Limb (tissue), 2 donors: ENCODE data around the gene SDHB.

Experiments used
- DNase-seq, 2 donors: peaks; one replicate each; pipeline ENCODE4 v3.0.0-alpha.2; 2016; ENCODE audit errors: extremely low spot score in 2 of 2

SDHB gene

DNA sequence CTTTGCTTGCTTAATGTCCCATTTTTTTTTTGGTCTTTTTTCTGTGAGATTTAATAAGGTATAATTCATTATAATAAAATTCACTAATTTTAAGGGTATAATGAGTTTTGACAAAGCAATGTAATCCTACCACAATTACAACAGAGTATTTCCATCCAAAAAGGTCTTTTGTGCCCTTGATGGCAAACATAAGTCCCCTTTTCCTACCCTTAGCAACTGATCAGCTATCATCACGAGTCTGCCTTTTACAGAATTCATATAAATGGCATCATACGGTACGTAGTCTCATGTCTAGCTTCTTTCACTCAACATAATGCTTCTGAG is 7.5 kb downstream of the SDHB start:
- DNase-seq = no peak

DNA sequence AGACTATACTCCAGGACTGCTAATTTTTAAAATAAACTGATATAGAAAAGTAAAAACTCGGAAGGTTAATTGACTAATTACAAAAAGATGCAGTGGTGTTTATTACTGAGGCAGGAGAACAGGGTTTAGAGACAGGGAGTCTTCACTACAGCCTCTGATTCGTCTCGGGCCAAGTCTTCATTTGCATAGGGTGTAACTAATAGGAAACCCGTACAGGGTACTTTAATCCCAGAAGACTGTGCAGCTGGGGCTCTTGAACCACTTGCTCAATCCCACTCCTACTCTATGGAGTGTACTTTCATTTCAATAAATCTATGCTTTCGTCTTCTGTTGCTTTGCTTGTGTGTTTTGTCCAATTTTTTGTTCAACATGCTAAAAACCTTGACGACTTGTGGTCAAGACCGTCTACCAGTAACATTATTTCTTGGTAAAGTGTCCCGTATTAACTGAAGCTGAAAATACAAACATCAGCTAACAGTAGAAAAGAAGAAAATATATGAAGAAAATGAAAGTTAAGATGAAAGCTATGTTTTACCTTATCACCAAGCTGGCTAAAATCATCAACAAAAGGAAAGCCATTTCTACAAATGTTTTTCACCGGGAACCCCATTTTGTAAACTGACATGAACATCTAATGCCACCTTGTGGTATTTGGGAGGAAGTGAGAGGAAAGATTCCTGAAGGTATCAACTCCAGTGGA is 8.0 kb downstream of the SDHB start:
- DNase-seq = peak in 1 of 2 donors; percentile 72

DNA sequence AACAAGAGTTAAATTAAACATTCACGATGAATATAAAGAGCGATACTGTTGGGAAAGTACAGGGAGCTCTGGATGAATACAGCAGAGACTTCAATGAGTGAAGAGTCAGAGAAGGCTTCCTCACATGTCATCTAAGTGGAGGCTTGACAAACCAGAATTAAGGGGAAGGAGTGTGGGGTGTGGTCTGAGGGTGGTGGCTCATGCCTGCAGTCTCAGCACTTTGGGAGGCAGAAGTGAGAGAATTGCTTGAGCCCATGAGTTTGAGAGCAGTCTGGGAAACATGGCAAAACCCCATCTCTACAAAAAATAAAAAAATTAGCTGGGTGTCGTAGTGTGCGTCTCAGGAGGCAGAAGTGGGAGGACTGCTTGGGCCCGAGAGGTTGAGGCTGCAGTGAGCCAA is 8.7 kb downstream of the SDHB start:
- DNase-seq = no peak

DNA sequence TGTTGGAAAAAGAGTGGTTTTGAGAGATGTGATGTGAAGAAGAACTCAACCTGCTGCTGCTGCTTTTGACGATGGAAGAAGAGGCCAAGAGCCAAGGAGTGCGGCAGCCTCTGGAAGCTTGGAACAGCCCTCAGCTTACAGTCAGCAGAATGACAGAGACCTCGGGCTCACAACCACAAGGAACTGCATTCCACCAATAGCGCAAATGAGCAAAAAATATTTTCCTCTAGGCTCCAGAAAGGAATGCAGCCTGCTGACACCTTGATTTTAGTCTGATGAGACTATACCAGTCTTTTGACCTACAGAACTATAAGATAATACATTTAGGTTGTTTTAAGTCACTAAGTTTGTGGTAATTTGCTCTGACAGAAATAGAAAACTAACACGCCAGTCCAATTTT is 10.2 kb downstream of the SDHB start:
- DNase-seq = no peak

DNA sequence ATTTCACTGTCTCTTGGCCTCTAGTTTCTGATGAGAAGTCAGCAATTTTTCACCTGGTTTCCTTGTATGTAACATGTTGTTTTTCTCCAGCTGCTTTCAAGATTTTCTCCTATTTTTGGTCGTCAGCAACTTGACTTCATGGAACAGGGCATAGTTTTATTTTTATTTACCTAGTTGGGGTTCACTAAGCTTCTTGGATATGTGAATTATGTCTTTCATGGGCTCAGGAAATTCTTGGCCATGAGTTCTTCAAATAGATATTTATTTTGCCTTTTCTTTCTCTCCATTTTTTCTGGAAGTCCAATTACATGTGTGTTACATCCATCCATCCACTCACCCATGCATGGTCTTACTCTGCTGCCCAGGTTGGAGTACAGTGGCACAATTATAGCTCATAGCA is 13.7 kb downstream of the SDHB start:
- DNase-seq = no peak

DNA sequence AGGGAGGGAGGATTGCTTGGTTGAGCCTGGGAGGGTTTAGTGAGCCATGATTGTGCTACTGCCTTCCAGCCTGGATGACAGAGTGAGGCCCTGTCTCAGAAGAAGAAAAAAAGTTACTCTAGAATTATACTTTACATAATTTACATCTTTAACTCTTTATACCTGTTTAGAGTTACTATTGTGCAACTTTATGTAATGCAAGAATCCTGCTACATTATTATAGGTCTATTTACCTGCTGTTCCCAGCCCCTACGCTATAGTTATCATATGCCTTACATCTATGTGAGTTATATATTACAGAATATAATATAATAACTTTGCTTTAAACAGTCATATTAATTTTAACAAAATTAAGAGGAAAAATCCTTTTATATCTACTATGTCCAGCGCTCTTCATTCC is 14.3 kb downstream of the SDHB start:
- DNase-seq = no peak

DNA sequence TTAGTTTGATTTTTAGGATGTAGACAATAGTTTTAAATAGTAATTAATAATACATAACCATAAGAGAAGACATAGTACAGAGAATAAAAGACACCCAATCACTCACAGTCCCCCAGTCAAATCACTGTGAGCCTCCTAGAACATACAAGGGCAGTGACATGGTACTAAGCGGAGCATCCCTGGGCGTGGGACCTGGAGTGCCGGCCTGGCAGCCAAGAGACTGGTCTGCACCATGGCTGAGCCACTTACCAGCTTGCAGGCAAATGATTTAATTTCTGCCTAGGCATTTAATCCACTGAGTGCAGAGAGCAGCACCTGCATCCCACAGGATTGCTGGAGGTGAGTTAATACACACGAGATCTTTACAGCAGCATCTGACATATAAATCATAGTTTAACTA is 20.4 kb downstream of the SDHB start:
- DNase-seq = no peak

DNA sequence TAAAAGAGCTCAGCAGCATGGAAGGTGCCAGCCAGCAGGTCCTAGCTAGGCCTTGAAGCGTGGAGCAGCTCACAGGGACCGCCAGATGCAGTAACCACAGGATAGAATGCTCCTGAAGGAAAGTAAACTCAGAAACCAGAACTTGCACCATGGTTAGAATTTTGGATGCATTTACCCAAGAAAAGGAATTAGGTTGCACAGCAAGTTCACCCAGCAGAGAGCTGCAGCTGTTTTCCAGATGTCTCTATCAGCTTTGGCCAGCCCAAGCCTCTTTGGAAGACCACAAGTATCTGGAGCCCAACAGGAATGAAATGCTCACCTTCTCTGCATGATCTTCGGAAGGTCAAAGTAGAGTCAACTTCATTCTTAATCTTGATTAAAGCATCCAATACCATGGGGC is 21.1 kb downstream of the SDHB start:
- DNase-seq = no peak

DNA sequence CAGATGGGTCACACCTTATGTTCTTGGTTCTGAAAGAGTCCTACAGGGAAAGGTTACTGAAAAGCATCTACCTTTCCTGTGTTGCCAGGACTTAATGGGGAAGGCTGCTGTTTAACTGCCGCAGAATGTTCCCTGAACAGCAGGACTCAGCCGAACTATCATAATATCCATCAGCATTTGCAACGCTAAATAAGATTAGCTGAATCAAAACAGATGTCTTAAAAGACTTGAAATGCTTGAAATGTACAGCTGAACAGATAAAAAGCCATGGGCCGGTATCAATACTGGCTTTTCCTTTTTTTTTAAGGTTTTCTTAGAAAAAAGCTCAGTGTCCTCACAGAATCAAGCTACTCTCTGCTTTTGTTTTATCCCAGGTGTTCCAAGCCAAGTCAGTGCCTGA is 22.4 kb downstream of the SDHB start:
- DNase-seq = no peak

DNA sequence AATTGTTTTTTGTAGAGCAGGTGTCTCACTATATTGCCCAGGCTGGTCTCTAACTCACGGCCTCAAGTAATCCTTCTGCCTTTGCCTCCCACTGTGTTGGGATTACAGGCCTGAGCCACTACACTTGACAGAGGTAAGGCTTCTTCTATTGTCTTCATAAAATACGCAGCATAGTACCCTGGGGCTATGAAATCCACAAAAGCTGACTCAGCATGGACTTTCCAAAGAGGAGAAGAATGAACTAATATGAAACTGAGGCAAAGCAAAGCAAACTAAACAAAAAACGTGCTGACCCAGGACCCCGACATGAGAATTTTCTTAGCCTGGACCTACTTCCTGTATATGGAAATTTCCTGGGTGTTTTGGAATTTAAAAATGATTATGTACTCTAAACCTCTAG is 23.6 kb downstream of the SDHB start:
- no peak for DNase-seq

DNA sequence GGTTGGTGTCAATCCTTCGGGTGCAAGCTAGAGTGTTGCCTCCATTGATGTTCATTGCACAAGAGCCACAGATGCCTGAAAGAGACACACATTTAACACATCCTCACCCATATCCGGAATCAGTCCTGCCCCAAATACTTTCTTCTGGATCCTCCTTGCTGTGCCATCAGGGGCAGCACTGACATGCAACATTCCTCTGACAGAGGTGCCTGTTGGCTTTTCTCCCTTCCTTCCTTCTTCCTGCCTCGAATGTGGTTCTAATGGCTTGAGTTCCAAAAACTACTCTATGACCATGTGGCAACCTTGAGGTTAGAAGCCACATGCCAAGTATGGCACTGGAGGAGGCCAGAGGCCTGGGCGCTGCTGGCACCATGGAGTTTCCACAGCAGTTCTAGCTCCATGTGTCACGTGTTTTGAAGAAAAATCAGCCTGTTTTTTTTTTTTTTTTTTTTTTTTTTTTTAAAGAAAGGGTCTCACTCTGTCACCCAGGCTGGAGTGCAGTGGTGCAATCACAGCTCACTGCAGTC is 25.1 kb downstream of the SDHB start:
- DNase-seq = no peak

DNA sequence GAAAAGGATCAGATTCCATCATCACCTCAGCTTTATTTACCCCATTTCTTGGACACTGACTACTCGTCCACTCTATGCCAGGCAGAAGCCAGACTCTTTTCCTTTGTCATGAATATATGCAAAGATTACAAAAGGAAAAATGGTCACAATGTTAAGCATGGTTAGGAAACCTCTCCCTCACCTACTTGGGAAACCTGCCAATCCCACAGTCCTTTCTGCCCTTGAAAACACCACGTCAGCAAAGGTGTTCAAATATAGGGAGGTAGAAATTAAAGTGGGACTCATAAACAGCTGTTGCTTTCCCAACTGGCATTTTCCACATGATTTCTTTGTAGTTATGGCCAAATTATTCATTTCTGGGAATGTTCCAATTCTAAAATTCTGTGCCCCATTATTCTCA is 25.9 kb downstream of the SDHB start:
- no peak for DNase-seq

DNA sequence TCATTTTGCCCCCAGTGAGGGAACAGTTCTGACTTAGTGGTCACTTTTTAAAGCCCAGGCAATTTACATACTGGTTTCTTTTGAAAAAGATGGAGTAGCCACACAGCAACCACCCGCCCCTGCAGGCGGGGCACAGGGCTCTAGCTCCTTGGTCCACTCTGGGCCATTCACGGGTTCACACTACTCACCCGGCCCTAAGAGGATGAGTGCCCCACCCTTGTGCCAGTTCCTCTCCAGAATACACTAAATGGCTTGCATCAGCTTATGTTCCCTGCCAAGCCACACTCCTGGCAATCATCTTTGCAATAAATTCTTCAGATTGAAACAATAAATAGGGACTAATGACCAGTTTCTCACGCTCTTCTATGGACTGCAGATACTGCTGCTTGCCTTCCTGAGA is 26.4 kb downstream of the SDHB start:
- DNase-seq = no peak

DNA sequence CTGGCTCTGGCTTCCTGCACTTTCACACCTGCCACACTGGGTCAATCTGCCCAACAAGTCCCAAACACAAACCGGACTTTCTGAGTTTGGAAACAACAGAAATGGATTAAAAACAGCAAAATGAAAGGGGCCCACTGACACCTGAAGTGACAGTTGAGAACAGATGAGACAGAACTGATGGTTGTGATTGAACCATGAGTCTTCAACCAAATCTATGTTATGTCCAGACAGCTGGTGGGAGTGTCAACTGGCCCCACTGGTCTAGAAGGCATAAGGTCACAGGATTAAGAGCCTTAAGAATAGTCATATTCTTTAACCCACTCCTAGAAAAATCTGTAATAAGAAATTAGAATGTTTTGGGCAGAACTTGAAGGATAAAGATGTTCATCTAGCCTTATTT is 29.1 kb downstream of the SDHB start:
- no peak for DNase-seq

DNA sequence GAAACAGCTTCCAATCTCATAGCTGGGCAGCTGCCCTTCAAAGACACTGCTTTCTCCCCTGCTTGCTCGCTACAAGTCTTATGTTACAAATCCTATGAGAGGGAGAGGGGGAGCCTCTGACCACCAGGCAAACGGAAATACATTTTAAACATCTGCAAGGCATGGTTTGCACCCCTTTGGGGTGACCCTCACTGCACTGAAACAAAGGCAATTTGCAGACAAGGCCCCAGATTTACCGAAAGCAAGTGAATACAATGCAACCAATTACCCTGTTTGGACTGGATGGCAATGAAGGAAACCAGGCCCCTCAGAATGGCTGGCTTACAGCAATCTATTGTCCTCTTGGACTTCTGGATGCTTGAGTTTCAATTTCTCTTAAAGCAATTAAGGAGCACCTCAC is 30.3 kb downstream of the SDHB start:
- no peak for DNase-seq

DNA sequence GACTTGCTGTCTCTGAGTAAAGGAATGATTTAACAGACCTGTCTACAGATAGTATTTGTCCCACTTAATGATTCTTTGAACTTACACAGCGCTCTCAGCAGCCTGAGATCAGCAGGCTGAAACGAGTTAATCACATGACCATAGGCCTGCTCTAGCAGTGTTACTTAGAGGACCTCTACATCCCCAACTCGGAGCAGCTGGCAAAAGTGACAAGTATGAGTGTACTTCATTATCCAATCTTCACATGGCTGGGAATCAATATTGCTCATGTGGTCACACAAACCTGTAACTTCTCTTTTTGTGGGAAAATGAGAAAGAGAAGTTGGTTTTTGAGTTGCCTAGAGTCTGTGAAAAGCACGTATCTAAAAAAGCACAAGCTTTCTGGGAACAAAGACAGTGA is 30.7 kb downstream of the SDHB start:
- DNase-seq = no peak

DNA sequence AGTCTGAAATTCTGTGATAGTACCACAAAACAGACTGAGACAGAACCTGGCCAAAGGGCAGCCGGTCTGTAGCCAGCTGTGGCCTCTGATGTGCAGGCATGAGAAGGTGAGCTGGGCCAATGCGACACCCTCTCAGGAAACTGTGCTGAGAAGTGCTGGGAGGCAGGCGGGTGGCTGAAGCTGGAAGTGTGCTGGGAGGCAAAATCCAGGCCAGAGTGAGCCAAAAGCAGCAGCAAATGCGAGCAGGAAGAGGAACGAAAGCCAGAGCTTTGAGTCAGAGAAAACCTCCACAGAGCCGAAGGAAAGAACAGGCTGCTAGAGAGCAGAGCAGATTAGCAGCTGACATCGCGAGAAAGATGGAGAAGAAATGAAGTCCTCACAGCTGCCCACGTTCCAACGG is 31.9 kb downstream of the SDHB start:
- no peak for DNase-seq

DNA sequence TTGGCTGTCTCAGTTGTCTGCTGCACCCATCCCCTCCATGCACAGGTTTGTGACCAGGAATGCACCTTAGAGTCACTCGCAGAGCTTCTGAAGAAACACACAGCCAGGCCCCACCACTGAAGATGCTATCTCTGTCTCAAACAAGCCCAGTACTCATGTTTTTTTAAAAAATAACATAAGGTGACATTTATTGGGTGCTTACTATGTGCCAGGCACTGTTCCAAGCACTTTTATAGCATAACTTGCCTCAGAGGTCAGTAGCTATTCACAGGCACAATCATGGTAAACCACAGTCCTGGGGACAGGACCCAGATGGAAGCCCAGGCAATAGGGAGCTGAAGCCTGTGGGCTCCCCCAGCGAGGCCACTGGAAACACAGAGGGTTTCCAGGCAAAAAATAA is 33.3 kb downstream of the SDHB start:
- no peak for DNase-seq

DNA sequence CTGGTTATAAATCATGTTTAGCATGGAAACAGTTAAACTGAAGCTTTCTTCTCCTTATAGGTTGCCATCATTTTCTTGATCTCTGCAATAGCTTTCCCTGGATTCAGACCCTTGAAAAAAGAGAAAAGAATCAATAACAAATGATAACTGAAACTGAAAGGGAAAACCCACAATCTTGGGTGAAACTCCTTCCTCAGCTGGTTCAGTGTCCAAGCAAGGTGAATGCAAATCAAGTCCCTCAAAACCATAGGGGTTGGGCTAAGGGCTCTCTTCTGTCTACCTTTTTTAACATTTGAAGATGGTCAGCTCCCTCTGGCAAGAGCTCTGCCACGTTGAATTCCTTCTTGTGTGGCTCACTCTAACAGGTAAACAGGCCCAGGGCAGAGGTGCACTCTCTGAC is 35.0 kb downstream of the SDHB start:
- DNase-seq = no peak

DNA sequence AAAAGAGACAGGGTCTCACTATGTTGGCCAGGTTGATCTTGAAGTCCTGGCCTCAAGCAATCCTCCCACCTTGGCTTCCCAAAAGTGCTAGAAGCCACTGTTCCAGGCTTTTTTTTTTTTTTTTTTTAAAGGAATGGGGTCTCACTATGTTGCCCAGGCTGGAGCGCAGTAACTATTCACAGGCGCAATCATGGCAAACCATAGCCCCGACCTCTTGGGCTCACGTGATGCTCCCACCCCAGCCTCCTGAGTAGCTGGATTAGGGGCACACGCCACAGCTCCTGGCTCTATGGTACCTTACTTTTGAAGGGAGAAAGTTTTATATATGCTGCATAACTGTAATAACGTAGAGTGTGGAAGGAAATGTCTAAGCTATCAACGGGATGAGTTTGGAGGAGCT is 36.4 kb downstream of the SDHB start:
- DNase-seq = no peak

DNA sequence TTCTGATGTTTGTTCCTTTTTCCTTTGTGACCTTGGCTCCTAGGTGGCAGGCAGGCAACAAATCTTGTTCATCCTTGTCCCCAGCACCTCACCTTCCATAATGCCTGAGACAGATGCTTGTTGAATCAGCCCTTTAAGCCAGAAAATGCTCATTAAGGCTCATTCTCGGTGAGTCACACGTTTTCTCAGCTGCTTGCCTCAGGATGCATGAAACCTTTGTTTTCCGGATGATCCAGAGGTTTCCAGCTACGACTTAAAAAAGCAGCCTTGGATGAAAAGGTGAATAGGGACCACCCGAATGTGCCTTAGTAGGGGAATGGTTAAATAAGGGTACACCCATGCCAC is 37.5 kb downstream of the SDHB start:
- DNase-seq = no peak

DNA sequence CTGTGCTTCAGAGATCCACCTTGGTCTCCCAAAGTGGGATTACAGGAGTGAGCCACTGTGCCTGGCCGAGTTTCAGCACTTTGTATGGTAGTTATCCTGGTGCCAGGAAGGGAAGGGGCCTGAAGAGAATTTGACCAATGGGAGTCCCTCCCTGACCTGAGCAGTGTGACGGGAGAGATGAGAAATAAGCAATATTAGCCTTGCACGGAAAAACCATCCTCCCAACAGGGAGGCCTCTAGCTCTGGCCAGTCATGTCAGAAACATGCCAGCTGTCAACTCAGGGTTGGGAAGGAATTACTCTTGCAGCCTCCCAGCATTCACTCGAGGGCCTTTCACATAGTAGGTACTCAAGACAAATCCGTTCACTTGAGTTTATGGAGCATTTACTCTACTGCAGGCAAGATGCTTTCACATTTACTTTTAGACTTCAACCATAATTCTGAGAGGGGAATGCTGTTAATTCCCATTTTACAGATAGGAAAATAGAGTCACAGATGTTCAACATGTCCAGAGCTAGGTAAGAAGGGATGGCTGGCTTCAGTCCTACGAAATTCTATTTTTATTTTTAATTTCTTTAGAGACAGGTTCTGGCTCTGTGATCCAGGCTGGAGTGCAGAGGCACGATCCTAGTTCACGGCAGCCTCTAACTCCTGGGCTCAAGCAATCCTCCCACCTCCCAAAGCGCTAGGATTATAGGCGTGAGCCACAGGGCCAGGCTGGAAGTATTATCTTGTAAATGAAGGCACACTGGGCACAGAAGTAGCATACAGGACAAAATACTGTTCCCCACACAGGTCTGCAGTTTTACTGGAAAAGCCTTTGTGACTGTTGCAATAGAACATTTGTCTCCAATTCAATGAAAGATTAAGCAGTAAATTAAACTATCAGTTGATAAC is 38.9 kb downstream of the SDHB start:
- DNase-seq = no peak
